Prostate gland (tissue), 2 donors: Measurements from ENCODE around the gene LBHD2.

Source experiments
- CTCF ChIP-seq, 4 experiments: fragments of 200-600 bp in 2 of 4; fragments of 450-650 bp in 2 of 4; sonication (generic) in 2 of 4; IDR thresholded peaks; 1 replicate in 3 of 4; 2 replicates in 1 of 4; pipeline ENCODE4 v1.5.1; 2016 to 2019; ENCODE audit warnings: antibody characterized with exemption in 4 of 4, mild to moderate bottlenecking in 2 of 4, moderate library complexity in 2 of 4
- POLR2A ChIP-seq: fragments of 450-650 bp; IDR thresholded peaks from one replicate; pipeline ENCODE4 v1.6.1; 2016; ENCODE audit warnings: antibody characterized with exemption, mild to moderate bottlenecking
- POLR2AphosphoS5 ChIP-seq: sonication (generic); formaldehyde crosslinking; IDR thresholded peaks from one replicate; pipeline ENCODE4 v1.6.1; 2017; ENCODE audit warnings: antibody characterized with exemption

DNA sequence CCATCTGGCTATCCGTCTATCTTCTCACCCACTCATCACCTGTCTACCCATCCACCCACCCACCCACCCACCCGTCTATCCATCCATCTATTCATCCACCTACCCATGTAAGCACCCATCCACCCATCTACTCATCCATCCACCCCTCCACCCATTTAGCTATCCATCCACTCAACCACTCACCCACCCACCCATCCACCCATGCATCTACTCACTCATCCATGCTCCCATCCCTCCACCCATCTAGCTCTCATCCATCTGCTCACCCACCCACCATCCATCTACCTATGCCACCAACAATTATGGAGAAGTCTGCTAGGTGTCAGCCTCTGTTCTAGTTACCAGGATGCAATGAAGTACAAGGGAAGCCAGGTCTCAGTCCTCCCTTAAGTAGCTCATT, 50.4 kb downstream of the LBHD2 start:
- TF ChIP-seq CTCF (IDR thresholded peaks at IDR 0.05) (no peak), POLR2A (no peak), POLR2AphosphoS5 (no peak)
